ENCODE results near the gene NCBP3. TPM values are rescaled to one million over a fixed set of nuclear protein-coding genes. Genes with fewer than 3 reads are reported as not detected.

Gene NCBP3
- total RNA-seq, 2 donors from 2014 or later = 23.4 to 34.2 TPM

DNA sequence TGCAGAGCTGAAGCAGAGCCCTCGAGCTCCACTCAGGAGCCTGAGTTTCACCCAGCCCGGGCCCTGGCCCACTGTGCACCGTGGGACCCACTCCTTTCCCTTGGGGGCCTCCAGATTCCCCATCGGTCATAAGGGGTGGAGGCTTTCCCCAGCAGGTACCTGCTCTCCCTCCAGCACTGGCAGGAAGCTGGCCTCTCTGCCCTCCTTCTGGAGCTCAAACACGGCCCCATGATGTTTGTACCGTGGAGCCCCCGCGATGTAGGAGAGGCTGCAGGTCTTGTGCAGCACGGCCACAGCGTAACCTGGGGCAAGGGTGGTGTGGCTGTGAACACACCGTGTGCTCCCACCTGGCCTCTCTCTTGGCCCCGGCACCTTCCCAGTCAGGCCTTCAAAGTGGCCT, 92.4 kb downstream of the NCBP3 start:
- ATAC-seq (no peak), DNase-seq (no peak)
- H3K27ac ChIP-seq = peak overlapping the region in 1 of 4 donors; percentile 58
- peaks cover 5% of the 10 kb centered on the region for H3K4me1 ChIP-seq
- WGBS, 2 donors = 70 to 80% methylated on average over 2 to 11 of the region's 12 CpGs
- H3K36me3 ChIP-seq (replicated peaks in 1 of 2; ENCODE audit: insufficient read depth in 1 of 2, low read depth in 2 of 2) = no peaks in the 10 kb centered on the region
- TF ChIP-seq, protein P1, sequence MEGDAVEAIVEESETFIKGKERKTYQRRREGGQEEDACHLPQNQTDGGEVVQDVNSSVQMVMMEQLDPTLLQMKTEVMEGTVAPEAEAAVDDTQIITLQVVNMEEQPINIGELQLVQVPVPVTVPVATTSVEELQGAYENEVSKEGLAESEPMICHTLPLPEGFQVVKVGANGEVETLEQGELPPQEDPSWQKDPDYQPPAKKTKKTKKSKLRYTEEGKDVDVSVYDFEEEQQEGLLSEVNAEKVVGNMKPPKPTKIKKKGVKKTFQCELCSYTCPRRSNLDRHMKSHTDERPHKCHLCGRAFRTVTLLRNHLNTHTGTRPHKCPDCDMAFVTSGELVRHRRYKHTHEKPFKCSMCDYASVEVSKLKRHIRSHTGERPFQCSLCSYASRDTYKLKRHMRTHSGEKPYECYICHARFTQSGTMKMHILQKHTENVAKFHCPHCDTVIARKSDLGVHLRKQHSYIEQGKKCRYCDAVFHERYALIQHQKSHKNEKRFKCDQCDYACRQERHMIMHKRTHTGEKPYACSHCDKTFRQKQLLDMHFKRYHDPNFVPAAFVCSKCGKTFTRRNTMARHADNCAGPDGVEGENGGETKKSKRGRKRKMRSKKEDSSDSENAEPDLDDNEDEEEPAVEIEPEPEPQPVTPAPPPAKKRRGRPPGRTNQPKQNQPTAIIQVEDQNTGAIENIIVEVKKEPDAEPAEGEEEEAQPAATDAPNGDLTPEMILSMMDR (IDR thresholded peaks at IDR 0.05) = no peak
- TF ChIP-seq POLR2A (IDR thresholded peaks at IDR 0.05) = no peak
- H3K9me3 ChIP-seq = no peaks in the 10 kb centered on the region
- H3K4me3 ChIP-seq = no peak overlapping the region
- H3K27me3 ChIP-seq = no peaks in the 10 kb centered on the region
- intact Hi-C loops (cut with DNase I) = no loop called here

Other genes starting within 250 kb of the NCBP3 start
- 1 to 10 TPM; 4.4 to 6.3 TPM for gene TRPV1, start 236.8 kb downstream of the NCBP3 start, total RNA-seq
- 10 to 100 TPM; 10.4 to 15.2 TPM for gene SHPK, start 210.0 kb downstream of the NCBP3 start, total RNA-seq
- gene CTNS, start 209.5 kb downstream of the NCBP3 start, total RNA-seq = 10 to 100 TPM; 15.8 to 29.3 TPM
- 10 to 100 TPM; 72.9 to 82.7 TPM for gene TAX1BP3, start 177.7 kb downstream of the NCBP3 start, total RNA-seq
- 1 to 10 TPM; 5.9 to 8.3 TPM for gene EMC6, start 177.4 kb downstream of the NCBP3 start, total RNA-seq
- gene P2RX5, start 150.1 kb downstream of the NCBP3 start, total RNA-seq = under 1 TPM; 0.52 to 0.99 TPM
- not detected for gene HASPIN, start 122.3 kb downstream of the NCBP3 start, total RNA-seq
- 10 to 100 TPM in 1 of 2 donors, 1 to 10 TPM in 1; 9.1 to 12.9 TPM for gene ITGAE, start 45.1 kb downstream of the NCBP3 start, total RNA-seq
- gene CAMKK1, start 46.8 kb upstream of the NCBP3 start, total RNA-seq = 1 to 10 TPM; 9.2 to 9.3 TPM
- gene P2RX1, start 70.2 kb upstream of the NCBP3 start, total RNA-seq = 10 to 100 TPM; 39.2 to 45.4 TPM
- 10 to 100 TPM; 43.8 to 49.5 TPM for gene ATP2A3, start 118.2 kb upstream of the NCBP3 start, total RNA-seq

Measured in body of pancreas (tissue), 4 donors.